Neural cell (in vitro differentiated cells): ENCODE measurements around the gene SULF2. TPM values are rescaled to one million over a fixed set of nuclear protein-coding genes. Genes with fewer than 3 reads are reported as not detected.

Source experiments
- H2AFZ ChIP-seq: fragments of 200-600, 300-800 bp; sonication (generic), shearing (Covaris generic); 2 replicates; pipeline ENCODE4 v1.6.0; 2014; ENCODE audit warnings: low read depth, mild to moderate bottlenecking, antibody characterized with exemption, low read length, moderate library complexity
- H3F3A ChIP-seq: fragments of 200-600 bp; shearing (Covaris generic); 2 replicates; pipeline ENCODE4 v1.6.1; 2016; ENCODE audit warnings: mild to moderate bottlenecking, moderate library complexity, mixed read lengths, antibody characterized with exemption, low read length; ENCODE audit not compliant: insufficient read depth, poor library complexity, severe bottlenecking
- H3K27ac ChIP-seq: fragments of 200-600, 300-800 bp; sonication (generic), shearing (Covaris generic); 2 replicates; pipeline ENCODE4 v1.5.1; 2014; ENCODE audit warnings: mild to moderate bottlenecking, low read length, moderate library complexity
- H3K27me3 ChIP-seq: fragments of 300-800, 200-600 bp; sonication (generic), shearing (Covaris generic); 2 replicates; pipeline ENCODE4 v1.6.0; 2014; ENCODE audit warnings: mild to moderate bottlenecking, low read depth, low read length, moderate library complexity; ENCODE audit not compliant: insufficient read depth
- H3K36me3 ChIP-seq: fragments of 300-800, 200-600 bp; sonication (generic), shearing (Covaris generic); 2 replicates; pipeline ENCODE4 v1.5.1; 2014; ENCODE audit warnings: mild to moderate bottlenecking, antibody characterized with exemption, low read length, moderate library complexity; ENCODE audit not compliant: insufficient read depth
- H3K4me2 ChIP-seq: fragments of 300-800, 200-600 bp; sonication (generic), shearing (Covaris generic); 2 replicates; pipeline ENCODE4 v1.6.0; 2014; ENCODE audit warnings: mild to moderate bottlenecking, low read length
- H3K4me3 ChIP-seq: fragments of 300-800, 200-600 bp; sonication (generic), shearing (Covaris generic); 2 replicates; pipeline ENCODE4 v1.5.1; 2014; ENCODE audit warnings: mild to moderate bottlenecking, low read length, moderate library complexity
- H3K79me2 ChIP-seq: fragments of 200-600 bp; shearing (Covaris generic); replicated peaks from 2 replicates; pipeline ENCODE4 v1.6.0; 2014; ENCODE audit warnings: mild to moderate bottlenecking, low read length, moderate library complexity; ENCODE audit not compliant: insufficient read depth
- H3K9ac ChIP-seq: fragments of 300-800, 200-600 bp; sonication (generic), shearing (Covaris generic); 2 replicates; pipeline ENCODE4 v1.6.1; 2016; ENCODE audit warnings: mild to moderate bottlenecking, low read length, mixed read lengths
- H3K9me2 ChIP-seq: fragments of 200-600 bp; shearing (Covaris generic); 2 replicates; pipeline ENCODE4 v1.6.1; 2016; ENCODE audit warnings: mild to moderate bottlenecking, low read length, mixed read lengths; ENCODE audit not compliant: insufficient read depth
- H3K9me3 ChIP-seq: fragments of 200-600, 300-800 bp; sonication (generic), shearing (Covaris generic); 2 replicates; pipeline ENCODE4 v1.6.1; 2016; ENCODE audit warnings: mild to moderate bottlenecking, mixed run types, low read length, moderate library complexity, mixed read lengths
- H4K20me1 ChIP-seq: fragments of 200-600 bp; shearing (Covaris generic); 2 replicates; pipeline ENCODE4 v1.6.1; 2016; ENCODE audit warnings: mild to moderate bottlenecking, mixed run types; ENCODE audit not compliant: insufficient read depth
- MXI1 ChIP-seq: fragments of 450-650 bp; conservative IDR thresholded peaks from 2 replicates; pipeline ENCODE4 v1.6.1; 2014; ENCODE audit warnings: antibody characterized with exemption, mild to moderate bottlenecking; ENCODE audit not compliant: poor library complexity, severe bottlenecking
- POLR2AphosphoS5 ChIP-seq: IDR thresholded peaks from 2 replicates; pipeline ENCODE4 v1.6.1; 2012
- TAF1 ChIP-seq: IDR thresholded peaks from 2 replicates; pipeline ENCODE4 v1.6.1; 2012; ENCODE audit warnings: low read depth
- polyA plus RNA-seq: library from polyadenylated mRNA; depleted of rRNA; stranded (reverse); fragments of >200 nt; gene quantifications from 2 replicates; pipeline ENCODE4 v1.2.3, GENCODE V29; 2014
- TF ChIP-seq, protein P1 (sequence below): fragments of 450-650 bp; IDR thresholded peaks from 2 replicates; pipeline ENCODE4 v1.5.1; 2014; ENCODE audit warnings: antibody characterized with exemption, mild to moderate bottlenecking, moderate library complexity; ENCODE audit not compliant: poor library complexity, severe bottlenecking
- TF ChIP-seq, protein P2 (sequence below): IDR thresholded peaks from 2 replicates; pipeline ENCODE4 v1.6.1; 2012; ENCODE audit warnings: borderline replicate concordance

The SULF2 gene
- polyA plus RNA-seq, 1 donor from 2014 or later, result 30.0 TPM

DNA sequence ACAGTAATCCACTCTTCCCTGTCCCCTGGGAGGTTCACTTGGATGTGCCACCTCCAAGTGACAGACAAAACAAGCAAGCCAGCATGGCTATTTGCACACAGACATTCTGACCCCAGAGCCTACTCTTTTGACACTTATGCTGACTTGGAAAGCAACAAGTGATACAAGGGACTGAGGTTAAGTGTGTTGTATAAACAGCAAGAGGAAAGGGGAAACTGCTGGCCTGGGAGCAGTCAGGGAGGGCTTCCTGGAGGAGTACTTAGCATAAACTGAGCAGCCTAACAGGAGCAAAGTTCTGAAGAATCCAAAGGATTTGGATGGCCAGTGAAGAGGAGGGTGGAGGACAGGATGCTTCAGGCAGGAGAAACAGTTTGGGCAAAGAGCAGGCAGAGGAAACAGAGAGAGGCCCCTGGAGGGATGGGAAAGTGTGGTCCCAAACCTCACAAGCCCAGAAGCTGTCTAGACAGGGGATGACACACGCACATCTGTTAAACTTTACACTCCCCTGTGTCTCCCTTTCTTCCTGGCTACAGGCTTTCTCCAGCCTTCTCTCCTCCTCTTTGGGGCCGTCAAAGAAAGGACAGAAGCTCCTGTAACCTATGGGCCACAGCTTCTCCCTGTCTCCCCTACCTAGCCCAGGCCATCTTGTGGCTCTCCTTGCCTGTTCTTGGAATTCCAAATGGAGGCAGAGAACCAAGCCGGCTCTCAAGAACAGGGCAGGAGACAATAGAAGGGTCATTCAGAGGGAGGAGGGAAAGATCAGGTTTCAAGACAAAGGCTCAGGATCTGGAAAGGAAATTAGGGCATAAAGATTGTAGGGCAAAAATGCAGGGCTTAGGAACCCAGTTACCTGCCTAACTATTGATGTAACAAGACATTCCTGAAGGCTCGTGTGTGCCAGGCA, 19.3 kb downstream of the SULF2 start:
- no peak overlapping the region for H3K27ac ChIP-seq
- no peak for TF ChIP-seq TAF1
- no peak for TF ChIP-seq MXI1
- TF ChIP-seq POLR2AphosphoS5, result no peak
- TF ChIP-seq, protein P1, sequence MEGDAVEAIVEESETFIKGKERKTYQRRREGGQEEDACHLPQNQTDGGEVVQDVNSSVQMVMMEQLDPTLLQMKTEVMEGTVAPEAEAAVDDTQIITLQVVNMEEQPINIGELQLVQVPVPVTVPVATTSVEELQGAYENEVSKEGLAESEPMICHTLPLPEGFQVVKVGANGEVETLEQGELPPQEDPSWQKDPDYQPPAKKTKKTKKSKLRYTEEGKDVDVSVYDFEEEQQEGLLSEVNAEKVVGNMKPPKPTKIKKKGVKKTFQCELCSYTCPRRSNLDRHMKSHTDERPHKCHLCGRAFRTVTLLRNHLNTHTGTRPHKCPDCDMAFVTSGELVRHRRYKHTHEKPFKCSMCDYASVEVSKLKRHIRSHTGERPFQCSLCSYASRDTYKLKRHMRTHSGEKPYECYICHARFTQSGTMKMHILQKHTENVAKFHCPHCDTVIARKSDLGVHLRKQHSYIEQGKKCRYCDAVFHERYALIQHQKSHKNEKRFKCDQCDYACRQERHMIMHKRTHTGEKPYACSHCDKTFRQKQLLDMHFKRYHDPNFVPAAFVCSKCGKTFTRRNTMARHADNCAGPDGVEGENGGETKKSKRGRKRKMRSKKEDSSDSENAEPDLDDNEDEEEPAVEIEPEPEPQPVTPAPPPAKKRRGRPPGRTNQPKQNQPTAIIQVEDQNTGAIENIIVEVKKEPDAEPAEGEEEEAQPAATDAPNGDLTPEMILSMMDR, result no peak
- H3K9ac ChIP-seq, result no peak overlapping the region
- H3K4me2 ChIP-seq, result no peak overlapping the region
- no peaks in the 10 kb centered on the region for H3F3A ChIP-seq
- H3K4me3 ChIP-seq, result no peak overlapping the region
- H3K9me3 ChIP-seq, result no peaks in the 10 kb centered on the region
- no peak overlapping the region for H2AFZ ChIP-seq
- no peaks in the 10 kb centered on the region for H3K36me3 ChIP-seq
- H3K79me2 ChIP-seq, result no peaks in the 10 kb centered on the region
- H3K9me2 ChIP-seq, result no peaks in the 10 kb centered on the region
- no peaks in the 10 kb centered on the region for H3K27me3 ChIP-seq
- no peaks in the 10 kb centered on the region for H4K20me1 ChIP-seq

- no peaks in the 10 kb centered on the region for H3K79me2 ChIP-seq
- H3K9ac ChIP-seq, result no peak overlapping the region
- H3K9me3 ChIP-seq, result no peaks in the 10 kb centered on the region
- no peak overlapping the region for H3K4me2 ChIP-seq
- H3K9me2 ChIP-seq, result no peaks in the 10 kb centered on the region
- no peak overlapping the region for H3K4me3 ChIP-seq
- H3K36me3 ChIP-seq, result no peaks in the 10 kb centered on the region
- TF ChIP-seq, protein P2, sequence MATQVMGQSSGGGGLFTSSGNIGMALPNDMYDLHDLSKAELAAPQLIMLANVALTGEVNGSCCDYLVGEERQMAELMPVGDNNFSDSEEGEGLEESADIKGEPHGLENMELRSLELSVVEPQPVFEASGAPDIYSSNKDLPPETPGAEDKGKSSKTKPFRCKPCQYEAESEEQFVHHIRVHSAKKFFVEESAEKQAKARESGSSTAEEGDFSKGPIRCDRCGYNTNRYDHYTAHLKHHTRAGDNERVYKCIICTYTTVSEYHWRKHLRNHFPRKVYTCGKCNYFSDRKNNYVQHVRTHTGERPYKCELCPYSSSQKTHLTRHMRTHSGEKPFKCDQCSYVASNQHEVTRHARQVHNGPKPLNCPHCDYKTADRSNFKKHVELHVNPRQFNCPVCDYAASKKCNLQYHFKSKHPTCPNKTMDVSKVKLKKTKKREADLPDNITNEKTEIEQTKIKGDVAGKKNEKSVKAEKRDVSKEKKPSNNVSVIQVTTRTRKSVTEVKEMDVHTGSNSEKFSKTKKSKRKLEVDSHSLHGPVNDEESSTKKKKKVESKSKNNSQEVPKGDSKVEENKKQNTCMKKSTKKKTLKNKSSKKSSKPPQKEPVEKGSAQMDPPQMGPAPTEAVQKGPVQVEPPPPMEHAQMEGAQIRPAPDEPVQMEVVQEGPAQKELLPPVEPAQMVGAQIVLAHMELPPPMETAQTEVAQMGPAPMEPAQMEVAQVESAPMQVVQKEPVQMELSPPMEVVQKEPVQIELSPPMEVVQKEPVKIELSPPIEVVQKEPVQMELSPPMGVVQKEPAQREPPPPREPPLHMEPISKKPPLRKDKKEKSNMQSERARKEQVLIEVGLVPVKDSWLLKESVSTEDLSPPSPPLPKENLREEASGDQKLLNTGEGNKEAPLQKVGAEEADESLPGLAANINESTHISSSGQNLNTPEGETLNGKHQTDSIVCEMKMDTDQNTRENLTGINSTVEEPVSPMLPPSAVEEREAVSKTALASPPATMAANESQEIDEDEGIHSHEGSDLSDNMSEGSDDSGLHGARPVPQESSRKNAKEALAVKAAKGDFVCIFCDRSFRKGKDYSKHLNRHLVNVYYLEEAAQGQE, result no peak
- TF ChIP-seq, protein P1, result no peak
- no peaks in the 10 kb centered on the region for H4K20me1 ChIP-seq
- no peaks in the 10 kb centered on the region for H3K27me3 ChIP-seq
- H3K27ac ChIP-seq, result no peak overlapping the region
- no peaks in the 10 kb centered on the region for H3F3A ChIP-seq
- no peak overlapping the region for H2AFZ ChIP-seq
Observed at GRCh38 chr20:47765271-47765670, 20.0 kb downstream of the SULF2 start.
